ENCODE measurements around the gene FAM13C.

FAM13C gene

GRCh38 chr10:59360605-59361405 is 1.5 kb downstream of the FAM13C start:
- DNase-seq: no peak

- no peak for DNase-seq
These were observed 3.8 kb downstream of the FAM13C start for GRCh38 chr10:59358576-59358975.

- DNase-seq: no peak
These were observed 7.9 kb downstream of the FAM13C start for GRCh38 chr10:59354434-59354833.

- DNase-seq: no peak
These were observed 11.8 kb downstream of the FAM13C start for GRCh38 chr10:59350558-59350957.

GRCh38 chr10:59346321-59346720 is 16.0 kb downstream of the FAM13C start:
- no peak for DNase-seq

GRCh38 chr10:59342723-59343122 is 19.6 kb downstream of the FAM13C start:
- no peak for DNase-seq

GRCh38 chr10:59342000-59342399 is 20.3 kb downstream of the FAM13C start:
- DNase-seq: no peak

GRCh38 chr10:59340285-59340684 is 22.1 kb downstream of the FAM13C start:
- DNase-seq: no peak

GRCh38 chr10:59339351-59339750 is 23.0 kb downstream of the FAM13C start:
- no peak for DNase-seq

- DNase-seq: no peak
These were observed 25.1 kb downstream of the FAM13C start for GRCh38 chr10:59337201-59337652.

- no peak for DNase-seq
These were observed 25.7 kb downstream of the FAM13C start for GRCh38 chr10:59336632-59337031.

- DNase-seq: no peak
These were observed 26.9 kb downstream of the FAM13C start for GRCh38 chr10:59335497-59335896.

- no peak for DNase-seq
These were observed 28.6 kb downstream of the FAM13C start for GRCh38 chr10:59333701-59334100.

- no peak for DNase-seq
These were observed 29.8 kb downstream of the FAM13C start for GRCh38 chr10:59332581-59332980.

- DNase-seq: no peak
These were observed 30.7 kb downstream of the FAM13C start for GRCh38 chr10:59331661-59332060.

- no peak for DNase-seq
These were observed 37.2 kb downstream of the FAM13C start for GRCh38 chr10:59325116-59325515.

GRCh38 chr10:59324597-59324996 is 37.8 kb downstream of the FAM13C start:
- DNase-seq: no peak

- no peak for DNase-seq
These were observed 38.4 kb downstream of the FAM13C start for GRCh38 chr10:59323831-59324401.

GRCh38 chr10:59323036-59323459 is 39.3 kb downstream of the FAM13C start:
- no peak for DNase-seq

GRCh38 chr10:59322131-59322530 is 40.2 kb downstream of the FAM13C start:
- DNase-seq: no peak

- DNase-seq: no peak
These were observed 42.0 kb downstream of the FAM13C start for GRCh38 chr10:59320355-59320754.

- no peak for DNase-seq
These were observed 42.5 kb downstream of the FAM13C start for GRCh38 chr10:59319854-59320253.

- DNase-seq: no peak
These were observed 45.3 kb downstream of the FAM13C start for GRCh38 chr10:59317066-59317465.

- no peak for DNase-seq
These were observed 46.9 kb downstream of the FAM13C start for GRCh38 chr10:59315465-59315864.

GRCh38 chr10:59314268-59314667 is 48.1 kb downstream of the FAM13C start:
- DNase-seq: no peak

Measured in effector CD8-positive, alpha-beta T cell (primary cell).